Measurements from ENCODE around the gene BBS9. TPM values are rescaled to one million over a fixed set of nuclear protein-coding genes. Genes with fewer than 3 reads are reported as not detected.
A peak's percentile ranks its signal among the peaks of the same experiment; 100 is the strongest.

BBS9 gene
- total and polyA plus RNA-seq, 7 donors = 2.4 to 36.6 (median 30.5) TPM

DNA sequence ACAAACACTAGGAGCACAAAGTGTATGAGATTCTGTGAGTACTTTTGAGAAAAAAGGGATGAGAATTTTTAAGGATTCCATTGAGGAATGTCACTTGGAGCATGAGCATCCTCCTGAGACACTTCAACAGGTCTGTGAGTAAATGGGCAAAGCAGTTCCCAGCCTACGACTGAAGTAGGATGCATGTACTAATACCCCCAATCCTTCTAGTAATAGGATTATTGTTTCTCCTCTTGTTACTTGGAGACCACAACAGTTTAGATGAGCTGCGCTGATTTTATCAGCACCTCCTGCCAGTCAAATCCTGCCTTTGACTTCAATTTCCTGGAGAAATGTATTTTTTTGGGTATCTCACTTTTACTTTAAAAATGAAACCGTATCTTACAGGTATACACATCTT lies 820 bp downstream of the BBS9 start:
- Histone ChIP-seq H3K4me1 (peaks cover 0 to 30% (median 16%) of the 10 kb centered on the region in 4 donors), H3K27ac (peak overlapping the region in 3 of 4 donors; percentile 87 to 88 (median 88)), H3K9me3 (no peaks in the 10 kb centered on the region), H3K4me3 (peak overlapping the region; percentile 72 to 84 (median 74)), H3K36me3 (no peaks in the 10 kb centered on the region), H3K27me3 (no peaks in the 10 kb centered on the region)
- 12 to 17% methylated on average over 3 of the region's 3 CpGs for WGBS, 2 donors
- DNase-seq = no peak
- TF ChIP-seq POLR2AphosphoS5 (IDR thresholded peaks at IDR 0.05) = no peak
- TF ChIP-seq, protein P1, sequence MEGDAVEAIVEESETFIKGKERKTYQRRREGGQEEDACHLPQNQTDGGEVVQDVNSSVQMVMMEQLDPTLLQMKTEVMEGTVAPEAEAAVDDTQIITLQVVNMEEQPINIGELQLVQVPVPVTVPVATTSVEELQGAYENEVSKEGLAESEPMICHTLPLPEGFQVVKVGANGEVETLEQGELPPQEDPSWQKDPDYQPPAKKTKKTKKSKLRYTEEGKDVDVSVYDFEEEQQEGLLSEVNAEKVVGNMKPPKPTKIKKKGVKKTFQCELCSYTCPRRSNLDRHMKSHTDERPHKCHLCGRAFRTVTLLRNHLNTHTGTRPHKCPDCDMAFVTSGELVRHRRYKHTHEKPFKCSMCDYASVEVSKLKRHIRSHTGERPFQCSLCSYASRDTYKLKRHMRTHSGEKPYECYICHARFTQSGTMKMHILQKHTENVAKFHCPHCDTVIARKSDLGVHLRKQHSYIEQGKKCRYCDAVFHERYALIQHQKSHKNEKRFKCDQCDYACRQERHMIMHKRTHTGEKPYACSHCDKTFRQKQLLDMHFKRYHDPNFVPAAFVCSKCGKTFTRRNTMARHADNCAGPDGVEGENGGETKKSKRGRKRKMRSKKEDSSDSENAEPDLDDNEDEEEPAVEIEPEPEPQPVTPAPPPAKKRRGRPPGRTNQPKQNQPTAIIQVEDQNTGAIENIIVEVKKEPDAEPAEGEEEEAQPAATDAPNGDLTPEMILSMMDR (IDR thresholded peaks at IDR 0.05) = no peak
- no peak for TF ChIP-seq EP300 (IDR thresholded peaks at IDR 0.05)
- TF ChIP-seq POLR2A (IDR thresholded peaks at IDR 0.05) = no peak
- intact Hi-C loops (cut with DNase I) = no loop called here

DNA sequence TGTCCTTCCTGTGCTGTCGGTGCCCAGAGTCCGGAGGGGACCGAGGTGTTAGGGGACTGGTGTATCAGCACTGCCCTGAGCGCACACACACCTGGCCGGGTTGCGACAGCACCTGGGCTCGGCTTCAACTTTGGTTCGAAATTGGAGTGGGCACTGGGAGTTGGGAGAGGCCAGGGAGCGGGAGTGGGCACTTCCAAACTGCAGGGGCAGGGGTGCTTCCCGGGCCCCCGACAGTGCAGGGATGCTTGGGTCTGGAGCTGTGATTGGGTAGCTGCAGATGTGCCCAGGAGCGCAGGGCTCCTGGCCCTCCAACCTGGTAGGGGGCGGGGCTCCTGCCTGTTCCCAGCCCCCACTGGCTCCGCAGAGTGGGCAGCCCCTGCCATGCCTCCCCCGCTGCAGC lies 7.7 kb downstream of the BBS9 start:
- Histone ChIP-seq H3K4me1 (peaks cover 0 to 7% (median 0%) of the 10 kb centered on the region in 4 donors), H3K4me3 (no peak overlapping the region), H3K27ac (no peak overlapping the region), H3K36me3 (no peaks in the 10 kb centered on the region), H3K9me3 (no peaks in the 10 kb centered on the region), H3K27me3 (no peaks in the 10 kb centered on the region)
- intact Hi-C loops (cut with DNase I) = no loop called here
- WGBS, 2 donors = 93 to 95% methylated on average over 15 of the region's 15 CpGs
- TF ChIP-seq, protein P1 (IDR thresholded peaks at IDR 0.05) = no peak
- TF ChIP-seq EP300 (IDR thresholded peaks at IDR 0.05) (no peak), POLR2AphosphoS5 (IDR thresholded peaks at IDR 0.05) (no peak), POLR2A (IDR thresholded peaks at IDR 0.05) (no peak)
- no peak for DNase-seq

DNA sequence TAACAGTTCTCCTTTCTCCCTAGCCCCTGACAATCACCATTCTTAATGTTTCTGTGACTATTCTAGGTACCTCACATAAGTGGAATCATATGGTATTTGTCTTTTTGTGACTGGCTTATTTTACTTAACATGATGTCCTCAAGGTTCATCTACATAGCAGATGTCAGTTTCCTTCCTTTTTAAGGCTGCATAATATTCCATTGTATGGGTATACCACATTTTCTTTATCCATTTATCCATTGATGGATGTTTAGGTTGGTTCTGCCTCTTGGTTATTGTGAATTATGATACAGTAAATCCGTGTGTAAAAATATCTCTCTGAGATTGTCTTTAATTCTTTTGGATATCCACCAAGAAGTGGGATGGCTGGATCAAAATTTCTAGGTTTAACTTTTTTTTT lies 13.2 kb downstream of the BBS9 start:
- Histone ChIP-seq H3K27ac (no peak overlapping the region), H3K4me1 (peaks cover 0 to 5% (median 0%) of the 10 kb centered on the region in 4 donors), H3K36me3 (no peaks in the 10 kb centered on the region), H3K27me3 (no peaks in the 10 kb centered on the region), H3K4me3 (no peak overlapping the region), H3K9me3 (no peaks in the 10 kb centered on the region)
- 89 to 91% methylated on average over 1 of the region's 1 CpG for WGBS, 2 donors
- intact Hi-C loops (cut with DNase I) = no loop called here
- TF ChIP-seq POLR2AphosphoS5 (IDR thresholded peaks at IDR 0.05) = no peak
- no peak for TF ChIP-seq EP300 (IDR thresholded peaks at IDR 0.05)
- TF ChIP-seq, protein P1 (IDR thresholded peaks at IDR 0.05) = no peak
- no peak for TF ChIP-seq POLR2A (IDR thresholded peaks at IDR 0.05)
- DNase-seq = no peak

DNA sequence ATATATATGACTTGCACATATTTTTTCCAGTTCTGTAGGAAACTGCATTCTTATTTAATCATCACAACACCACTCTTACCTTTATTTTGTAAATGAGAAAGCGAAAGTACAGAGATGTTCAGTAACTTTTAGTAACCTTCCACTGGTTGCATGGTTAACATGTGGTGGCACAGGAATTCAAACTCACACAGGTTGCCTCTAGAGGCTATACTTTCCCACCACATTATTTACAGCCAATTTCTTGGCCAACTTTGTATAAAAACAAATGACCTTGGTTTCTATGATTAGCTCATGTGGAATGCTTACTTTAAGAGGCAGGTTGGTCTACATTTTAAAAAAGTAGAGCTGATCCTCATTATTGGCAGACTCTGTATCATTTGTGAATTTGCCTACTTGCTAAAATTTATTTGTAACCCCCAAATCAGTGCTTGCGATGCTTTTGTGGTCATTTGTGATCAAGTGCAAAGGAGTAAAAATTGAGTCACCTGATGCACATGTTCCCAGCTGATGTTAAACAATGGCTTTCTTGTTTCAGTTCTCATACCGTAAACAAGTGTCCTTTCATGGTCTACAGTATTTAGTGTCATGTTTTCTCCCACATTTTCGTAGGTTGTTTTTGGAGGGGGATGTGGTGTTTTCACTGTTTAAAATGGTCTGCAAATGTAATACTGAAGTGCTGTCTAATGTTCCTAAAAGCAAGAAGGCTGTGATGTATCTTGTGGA lies 14.8 kb downstream of the BBS9 start:
- H3K36me3 ChIP-seq = no peaks in the 10 kb centered on the region
- intact Hi-C loops (cut with DNase I) = no loop called here
- H3K4me1 ChIP-seq = peaks cover 0 to 5% (median 0%) of the 10 kb centered on the region in 4 donors
- no peaks in the 10 kb centered on the region for H3K9me3 ChIP-seq
- H3K4me3 ChIP-seq = no peak overlapping the region
- H3K27ac ChIP-seq = no peak overlapping the region
- TF ChIP-seq EP300 (IDR thresholded peaks at IDR 0.05) = no peak
- 66 to 87% methylated on average over 4 of the region's 4 CpGs for WGBS, 2 donors
- DNase-seq = no peak
- no peaks in the 10 kb centered on the region for H3K27me3 ChIP-seq

DNA sequence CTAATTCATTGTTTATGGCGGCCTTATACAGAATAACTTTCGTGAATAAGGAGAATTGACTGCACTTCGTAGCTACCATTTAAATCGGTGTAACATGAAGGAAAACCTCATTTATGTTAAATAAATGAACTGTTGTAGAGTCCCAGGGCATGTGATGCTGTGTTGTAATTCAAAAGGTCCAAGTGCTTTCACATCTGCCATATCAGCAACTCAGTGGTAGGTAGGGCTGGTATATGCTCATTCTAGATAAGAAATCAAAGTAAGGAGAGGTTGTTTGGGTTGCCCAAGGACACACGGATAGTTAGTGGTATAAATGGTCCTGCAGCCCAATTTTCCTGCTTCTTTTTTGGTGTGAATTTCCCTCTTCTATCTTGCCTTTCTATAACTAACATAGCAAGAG lies 15.8 kb downstream of the BBS9 start:
- H3K36me3 ChIP-seq = no peaks in the 10 kb centered on the region
- H3K4me3 ChIP-seq = no peak overlapping the region
- 88 to 92% methylated on average over 5 of the region's 5 CpGs for WGBS, 2 donors
- no peaks in the 10 kb centered on the region for H3K9me3 ChIP-seq
- no peak for DNase-seq
- no peak for TF ChIP-seq EP300 (IDR thresholded peaks at IDR 0.05)
- TF ChIP-seq POLR2AphosphoS5 (IDR thresholded peaks at IDR 0.05) = no peak
- TF ChIP-seq, protein P1 (IDR thresholded peaks at IDR 0.05) = no peak
- TF ChIP-seq POLR2A (IDR thresholded peaks at IDR 0.05) = no peak
- H3K4me1 ChIP-seq = peaks cover 0 to 5% (median 0%) of the 10 kb centered on the region in 4 donors
- H3K27ac ChIP-seq = no peak overlapping the region
- no peaks in the 10 kb centered on the region for H3K27me3 ChIP-seq
- intact Hi-C loops (cut with DNase I) = no loop called here
